K562 (cell line): Measurements from ENCODE around the gene GLI1. TPM values are rescaled to one million over a fixed set of nuclear protein-coding genes. Genes with fewer than 3 reads are reported as not detected.

Source experiments
- CSDE1 ChIP-seq, 2 experiments: fragments of 450-650 bp; IDR thresholded peaks; 2 replicates each; pipeline ENCODE4 v1.6.1; 2016; ENCODE audit warnings: mild to moderate bottlenecking in 1 of 2
- EP300 ChIP-seq: IDR thresholded peaks from 2 replicates; pipeline ENCODE4 v1.6.1; 2012; ENCODE audit warnings: low read length, improper control_type of control experiment
- FOS ChIP-seq: IDR thresholded peaks from 3 replicates; pipeline ENCODE4 v1.6.1; 2011; ENCODE audit not compliant: insufficient read length; ENCODE audit errors: extremely low read depth
- IFI16 ChIP-seq: fragments of 250-450 bp; sonication (Bioruptor Pico); IDR thresholded peaks from 2 replicates; pipeline ENCODE4 v2.1.2; 2022; ENCODE audit warnings: mild to moderate bottlenecking, inconsistent platforms
- MEIS2 ChIP-seq: fragments of 450-650 bp; IDR thresholded peaks from 2 replicates; pipeline ENCODE4 v1.6.1; 2014; ENCODE audit warnings: mild to moderate bottlenecking; ENCODE audit not compliant: partially characterized antibody
- MLLT1 ChIP-seq, 2 experiments: fragments of 450-650 bp; IDR thresholded peaks; 2 replicates each; pipeline ENCODE4 v1.6.1; 2016
- NFATC3 ChIP-seq: fragments of 450-650 bp; IDR thresholded peaks from 2 replicates; pipeline ENCODE4 v1.6.1; 2017; ENCODE audit warnings: mild to moderate bottlenecking
- NR2C2 ChIP-seq, 2 experiments: fragments of 200-800 bp in 1 of 2; sonication (Bioruptor generic) in 1 of 2; sonication (generic) in 1 of 2; formaldehyde crosslinking in 1 of 2; IDR thresholded peaks; 2 replicates each; pipeline versions ENCODE4 v1.6.1 to v1.8.0; 2016 to 2022; ENCODE audit warnings: mild to moderate bottlenecking in 1 of 2, missing compliant biosample characterization in 1 of 2, missing genetic modification characterization in 1 of 2, missing genetic modification reagents in 1 of 2
- RAD51 ChIP-seq: fragments of 450-650 bp; IDR thresholded peaks from 2 replicates; pipeline ENCODE4 v1.7.1; 2016; ENCODE audit warnings: low read depth, mild to moderate bottlenecking, borderline replicate concordance
- RBBP5 ChIP-seq: fragments of 200-600 bp; sonication (generic); IDR thresholded peaks from 2 replicates; pipeline ENCODE4 v1.6.1; 2012; ENCODE audit warnings: borderline replicate concordance, mild to moderate bottlenecking, low read length, control low read depth, inconsistent platforms; ENCODE audit not compliant: insufficient read depth, poor library complexity, severe bottlenecking
- RBM39 ChIP-seq: fragments of 200-400 bp; formaldehyde crosslinking; optimal IDR thresholded peaks from 2 replicates; pipeline ENCODE3; 2018; ENCODE audit warnings: low read depth, low read length
- SP2 ChIP-seq: IDR thresholded peaks from 2 replicates; pipeline ENCODE4 v1.6.1; 2011; ENCODE audit warnings: mild to moderate bottlenecking, low read depth, low read length, moderate library complexity; ENCODE audit not compliant: poor library complexity, severe bottlenecking; ENCODE audit errors: extremely low read depth
- STAT6 ChIP-seq: sonication (generic); formaldehyde crosslinking; IDR thresholded peaks from 2 replicates; pipeline ENCODE4 v1.8.1; 2023; ENCODE audit warnings: mild to moderate bottlenecking, missing genetic modification reagents
- TEAD4 ChIP-seq, 2 experiments: sonication (generic) in 1 of 2; formaldehyde crosslinking in 1 of 2; IDR thresholded peaks; 2 replicates each; pipeline versions ENCODE4 v1.6.1 to v1.8.0; 2012 to 2022; ENCODE audit warnings: borderline replicate concordance in 1 of 2, inconsistent platforms in 1 of 2, low read length in 1 of 2, mild to moderate bottlenecking in 1 of 2, missing genetic modification reagents in 1 of 2
- THRB ChIP-seq: fragments of 450-650 bp; formaldehyde crosslinking; conservative IDR thresholded peaks from 2 replicates; pipeline ENCODE4 v1.4.0; 2022; ENCODE audit warnings: mild to moderate bottlenecking, missing genetic modification characterization
- ZBTB12 ChIP-seq: fragments of 250-450 bp; sonication (Bioruptor Pico); IDR thresholded peaks from 2 replicates; pipeline ENCODE4 v1.4.0; 2020
- ZBTB9 ChIP-seq: fragments of 450-650 bp; formaldehyde crosslinking; IDR thresholded peaks from 2 replicates; pipeline ENCODE4 v1.4.0; 2020; ENCODE audit warnings: mild to moderate bottlenecking, moderate library complexity
- ZNF232 ChIP-seq: sonication (generic); formaldehyde crosslinking; IDR thresholded peaks from 2 replicates; pipeline ENCODE4 v1.8.0; 2022; ENCODE audit warnings: mild to moderate bottlenecking, missing genetic modification reagents
- polyA plus RNA-seq, 8 experiments: library from polyadenylated mRNA; depleted of rRNA in 4 of 8; stranded (reverse) in 5 of 8; unstranded in 3 of 8; fragments of >200 nt; fragmentation: Nextera tagmentation in 2 of 8; fragmentation: Illumina TruSeq in 1 of 8; extraction: Ambion mirVana in 2 of 8; extraction: Trizol in 1 of 8; gene quantifications; 2 replicates each; pipeline versions ENCODE4 v1.2.1 to v1.2.3, GENCODE V29; 2011 to 2014; ENCODE audit warnings: inconsistent platforms in 1 of 8, missing spikeins in 1 of 8
- total RNA-seq, 7 experiments: library from RNA; depleted of rRNA in 6 of 7; stranded (reverse); fragments of >200 nt in 6 of 7; fragmentation: Illumina TruSeq in 2 of 7; extraction: Trizol in 2 of 7; gene quantifications; 2 replicates each; pipeline versions ENCODE4 v1.2.1 to v1.2.3, GENCODE V29; 2011 to 2021; ENCODE audit warnings: low replicate concordance in 1 of 7

Gene GLI1
- total and polyA plus RNA-seq, 9 of the 15 experiments (the other 6 are each of a cell fraction or from before 2014, with no cell fraction given) = 0.24 to 3.7 (median 0.61) TPM

- no peak for TF ChIP-seq ZNF232 (CRISPR knock-in tag)
- peak; percentile 79 for TF ChIP-seq FOS
- TF ChIP-seq NFATC3 = no peak
- peak; percentile 97 to 98 for TF ChIP-seq MLLT1 (IDR thresholded peaks at IDR 0.05)
- peak; percentile 63 for TF ChIP-seq TEAD4 (IDR thresholded peaks at IDR 0.05; ENCODE audit: low read length)
- peak; percentile 70; the same call in 1 of the 2 replicates for TF ChIP-seq TEAD4 (CRISPR knock-in tag; IDR thresholded peaks at IDR 0.05; ENCODE audit: borderline replicate concordance)
- TF ChIP-seq THRB = peak; percentile 32; the same call in 1 of the 2 replicates
- TF ChIP-seq EP300 = no peak
- TF ChIP-seq ZBTB9 (CRISPR knock-in tag) = peak; percentile 86
- TF ChIP-seq SP2 = peak; percentile 52
- peak in 1 of 2 experiments; percentile 39; a peak in 1 of 4 replicates for TF ChIP-seq CSDE1 (IDR thresholded peaks at IDR 0.05)
- peak; percentile 78; the same call in 1 of the 2 replicates for TF ChIP-seq STAT6
- TF ChIP-seq MEIS2 = peak; percentile 31
- TF ChIP-seq ZBTB12 = no peak; the same call in 1 of the 2 replicates
- TF ChIP-seq RBBP5 = peak; percentile 76
- peak; percentile 83 for TF ChIP-seq NR2C2 (CRISPR knock-in tag; IDR thresholded peaks at IDR 0.05)
- TF ChIP-seq NR2C2 (tag; IDR thresholded peaks at IDR 0.05) = peak; percentile 90
- peak; percentile 78 for TF ChIP-seq RBM39
- TF ChIP-seq RAD51 = peak; percentile 79
- TF ChIP-seq IFI16 (CRISPR knock-in tag) = no peak
Observed at GRCh38 chr12:57520053-57520818, 60.7 kb downstream of the GLI1 start, which contains the start of gene DDIT3 (continued).
